ENCODE measurements around the gene PCSK6. TPM values are rescaled to one million over a fixed set of nuclear protein-coding genes. Genes with fewer than 3 reads are reported as not detected.
A peak's percentile ranks its signal among the peaks of the same experiment; 100 is the strongest.

Gene PCSK6
- total RNA-seq, 1 experiment from 2014 or later: 3.7 TPM

GRCh38 chr15:101530224-101530958, 40.9 kb upstream of the PCSK6 start:
- H3K79me2 ChIP-seq (ENCODE audit: low read length): no peaks in the 10 kb centered on the region
- no TSS peak for BruUV-seq (replicated peaks)

GRCh38 chr15:101528917-101529299, 39.4 kb upstream of the PCSK6 start:
- ATAC-seq: no peak
- Histone ChIP-seq H3K4me2 (ENCODE audit: low read length) (no peak overlapping the region), H3K9ac (ENCODE audit: low read length) (no peak overlapping the region), H3K36me3 (ENCODE audit: low read depth, low read length) (no peaks in the 10 kb centered on the region), H3K9me2 (replicated peaks; ENCODE audit: low read length) (no peaks in the 10 kb centered on the region), H3K4me1 (ENCODE audit: insufficient read depth, low read length) (peaks cover 4% of the 10 kb centered on the region; the same call in 1 of the 2 replicates), H3K27me3 (ENCODE audit: low read length) (peaks cover 25% of the 10 kb centered on the region; the same call in 1 of the 2 replicates), H3K9me3 (ENCODE audit: low read length) (no peaks in the 10 kb centered on the region), H3F3A (ENCODE audit: low read length, unreplicated experiment) (no peaks in the 10 kb centered on the region), H2AFZ (ENCODE audit: low read length) (no peak overlapping the region), H3K27ac (ENCODE audit: low read length) (no peak overlapping the region), H3K79me2 (ENCODE audit: low read length) (no peaks in the 10 kb centered on the region), H4K20me1 (ENCODE audit: low read length) (no peaks in the 10 kb centered on the region), H3K4me3 (ENCODE audit: low read length) (no peak overlapping the region)
- CTCF ChIA-PET: no interaction called here
- no peak for TF ChIP-seq EZH2 (IDR thresholded peaks at IDR 0.05; ENCODE audit: low read length, unreplicated experiment)
- no peak for TF ChIP-seq CTCF (conservative IDR thresholded peaks at IDR 0.05; ENCODE audit: low read depth, low read length)
- TF ChIP-seq EZH2phosphoT487 (IDR thresholded peaks at IDR 0.05; ENCODE audit: borderline replicate concordance, low read length): no peak
- POLR2A ChIA-PET (ENCODE audit: unreplicated experiment): no interaction called here
- DNase-seq: no peak
- intact Hi-C loops (cut with micrococcal nuclease): no loop called here
- no TSS peak for BruUV-seq (replicated peaks)

More at GRCh38 chr15:101530224-101530958, 40.9 kb upstream of the PCSK6 start:
- ChIA-PET CTCF (no interaction called here), POLR2A (ENCODE audit: unreplicated experiment) (no interaction called here)
- TF ChIP-seq EZH2phosphoT487 (IDR thresholded peaks at IDR 0.05; ENCODE audit: borderline replicate concordance, low read length) (no peak), CTCF (conservative IDR thresholded peaks at IDR 0.05; ENCODE audit: low read depth, low read length) (no peak), EZH2 (IDR thresholded peaks at IDR 0.05; ENCODE audit: low read length, unreplicated experiment) (no peak)
- Histone ChIP-seq H3K36me3 (ENCODE audit: low read depth, low read length) (no peaks in the 10 kb centered on the region), H3K9ac (ENCODE audit: low read length) (no peak overlapping the region), H3K4me3 (ENCODE audit: low read length) (no peak overlapping the region), H2AFZ (ENCODE audit: low read length) (no peak overlapping the region), H3K9me2 (replicated peaks; ENCODE audit: low read length) (no peaks in the 10 kb centered on the region), H3F3A (ENCODE audit: low read length, unreplicated experiment) (no peaks in the 10 kb centered on the region), H3K4me2 (ENCODE audit: low read length) (no peak overlapping the region), H3K27me3 (ENCODE audit: low read length) (peaks cover 24% of the 10 kb centered on the region; the same call in 1 of the 2 replicates), H4K20me1 (ENCODE audit: low read length) (no peaks in the 10 kb centered on the region), H3K4me1 (ENCODE audit: insufficient read depth, low read length) (peaks cover 4% of the 10 kb centered on the region; the same call in 1 of the 2 replicates), H3K27ac (ENCODE audit: low read length) (no peak overlapping the region), H3K9me3 (ENCODE audit: low read length) (no peaks in the 10 kb centered on the region)
- intact Hi-C loops (cut with micrococcal nuclease): no loop called here
- peak; percentile 59 for DNase-seq
- peak; percentile 15; the same call in 1 of the 2 replicates for ATAC-seq

Data from PC-3 (cell line).